Spleen (tissue), 7 donors: ENCODE data around the gene ROBO1.

Experiments
- CTCF ChIP-seq, 11 experiments: fragments of 200-600 bp in 7 of 11; fragments of 450-650 bp in 4 of 11; sonication (generic) in 4 of 11; IDR thresholded peaks in 8 of 11; conservative IDR thresholded peaks in 3 of 11; 1 replicate in 7 of 11; 2 replicates in 4 of 11; pipeline versions ENCODE4 v1.4.0 to v1.8.0; 2016 to 2021; ENCODE audit warnings: antibody characterized with exemption in 11 of 11, inconsistent platforms in 4 of 11, mild to moderate bottlenecking in 1 of 11
- POLR2A ChIP-seq, 3 donors: fragments of 450-650 bp; IDR thresholded peaks; one replicate each; pipeline ENCODE4 v1.5.1; 2017; ENCODE audit warnings: antibody characterized with exemption in 3 of 3, mild to moderate bottlenecking in 1 of 3
- donor health status: DM: no; HTN: no; CAD: no; lungs with moderate emphysema.
- donor health status: DM: no; HTN: no; CAD: no.
- donor health status: DM: no; HTN: no; CAD: no.

GRCh38 chr3:78565712-78566111, 1202.1 kb downstream of the ROBO1 start:
- TF ChIP-seq POLR2A (IDR thresholded peaks at IDR 0.05): no peak
- TF ChIP-seq CTCF (IDR thresholded peaks at IDR 0.05 in 8 of 11, conservative IDR thresholded peaks at IDR 0.05 in 3 of 11): no peak
